K562 (cell line): Measurements from ENCODE around the gene OLFML2A. TPM values are rescaled to one million over a fixed set of nuclear protein-coding genes. Genes with fewer than 3 reads are reported as not detected.

Source experiments
- FOXA1 ChIP-seq: fragments of 450-650 bp; IDR thresholded peaks from 2 replicates; pipeline ENCODE4 v1.6.1; 2016; ENCODE audit warnings: mild to moderate bottlenecking, borderline replicate concordance
- HNRNPK ChIP-seq: fragments of 200-400 bp; formaldehyde crosslinking; IDR thresholded peaks from one replicate; pipeline ENCODE4 v1.6.1; 2018; ENCODE audit warnings: mild to moderate bottlenecking, low read depth, low read length; ENCODE audit not compliant: poor library complexity, severe bottlenecking
- KLF16 ChIP-seq: IDR thresholded peaks from 2 replicates; pipeline ENCODE4 v1.6.1; 2016; ENCODE audit warnings: antibody characterized with exemption
- MAFF ChIP-seq: IDR thresholded peaks from 2 replicates; pipeline ENCODE4 v1.6.1; 2012; ENCODE audit warnings: low read length, improper control_type of control experiment
- MCM7 ChIP-seq, 2 experiments: fragments of 450-650 bp; IDR thresholded peaks; 2 replicates each; pipeline ENCODE4 v1.6.1; 2016 to 2018
- RBM39 ChIP-seq: fragments of 200-400 bp; formaldehyde crosslinking; optimal IDR thresholded peaks from 2 replicates; pipeline ENCODE3; 2018; ENCODE audit warnings: low read depth, low read length
- TGIF2 ChIP-seq: sonication (generic); formaldehyde crosslinking; IDR thresholded peaks from 2 replicates; pipeline ENCODE4 v1.8.1; 2022; ENCODE audit warnings: mild to moderate bottlenecking, missing genetic modification reagents, moderate library complexity
- U2AF1 ChIP-seq: fragments of 200-400 bp; formaldehyde crosslinking; optimal IDR thresholded peaks from 2 replicates; pipeline ENCODE3; 2017; ENCODE audit warnings: mild to moderate bottlenecking, low read depth, low read length, moderate library complexity
- ZNF134 ChIP-seq: fragments of 250-450 bp; sonication (Bioruptor Pico); conservative IDR thresholded peaks from 2 replicates; pipeline ENCODE4 v1.4.0; 2020
- ZNF695 ChIP-seq: fragments of 450-650 bp; formaldehyde crosslinking; IDR thresholded peaks from 2 replicates; pipeline ENCODE4 v1.4.0; 2020; ENCODE audit warnings: mild to moderate bottlenecking, moderate library complexity
- polyA plus RNA-seq, 8 experiments: library from polyadenylated mRNA; depleted of rRNA in 4 of 8; stranded (reverse) in 5 of 8; unstranded in 3 of 8; fragments of >200 nt; fragmentation: Nextera tagmentation in 2 of 8; fragmentation: Illumina TruSeq in 1 of 8; extraction: Ambion mirVana in 2 of 8; extraction: Trizol in 1 of 8; gene quantifications; 2 replicates each; pipeline versions ENCODE4 v1.2.1 to v1.2.3, GENCODE V29; 2011 to 2014; ENCODE audit warnings: inconsistent platforms in 1 of 8, missing spikeins in 1 of 8
- total RNA-seq, 7 experiments: library from RNA; depleted of rRNA in 6 of 7; stranded (reverse); fragments of >200 nt in 6 of 7; fragmentation: Illumina TruSeq in 2 of 7; extraction: Trizol in 2 of 7; gene quantifications; 2 replicates each; pipeline versions ENCODE4 v1.2.1 to v1.2.3, GENCODE V29; 2011 to 2021; ENCODE audit warnings: low replicate concordance in 1 of 7
- TF ChIP-seq, protein P1 (sequence below), 2 experiments: fragments of 450-650 bp in 1 of 2; sonication (generic) in 1 of 2; formaldehyde crosslinking in 1 of 2; IDR thresholded peaks; 2 replicates each; pipeline versions ENCODE4 v1.7.1 to v1.9.0; 2016 to 2022; ENCODE audit warnings: inconsistent platforms in 1 of 2, mild to moderate bottlenecking in 1 of 2, missing genetic modification reagents in 1 of 2
- TF ChIP-seq, protein P2 (sequence below): fragments of 450-650 bp; formaldehyde crosslinking; IDR thresholded peaks from 2 replicates; pipeline ENCODE4 v1.4.0; 2022; ENCODE audit warnings: missing genetic modification characterization
- TF ChIP-seq, protein P3 (sequence below): sonication (generic); formaldehyde crosslinking; IDR thresholded peaks from 2 replicates; pipeline ENCODE4 v1.8.0; 2022; ENCODE audit warnings: missing genetic modification reagents, mild to moderate bottlenecking, moderate library complexity, borderline replicate concordance
- TF ChIP-seq, protein P4 (sequence below): sonication (generic); formaldehyde crosslinking; IDR thresholded peaks from 2 replicates; pipeline ENCODE4 v1.5.0; 2020; ENCODE audit warnings: missing genetic modification reagents

The OLFML2A gene
- total and polyA plus RNA-seq, 9 of the 15 experiments (the other 6 are each of a cell fraction or from before 2014, with no cell fraction given): 0.16 TPM; not detected in 8

DNA sequence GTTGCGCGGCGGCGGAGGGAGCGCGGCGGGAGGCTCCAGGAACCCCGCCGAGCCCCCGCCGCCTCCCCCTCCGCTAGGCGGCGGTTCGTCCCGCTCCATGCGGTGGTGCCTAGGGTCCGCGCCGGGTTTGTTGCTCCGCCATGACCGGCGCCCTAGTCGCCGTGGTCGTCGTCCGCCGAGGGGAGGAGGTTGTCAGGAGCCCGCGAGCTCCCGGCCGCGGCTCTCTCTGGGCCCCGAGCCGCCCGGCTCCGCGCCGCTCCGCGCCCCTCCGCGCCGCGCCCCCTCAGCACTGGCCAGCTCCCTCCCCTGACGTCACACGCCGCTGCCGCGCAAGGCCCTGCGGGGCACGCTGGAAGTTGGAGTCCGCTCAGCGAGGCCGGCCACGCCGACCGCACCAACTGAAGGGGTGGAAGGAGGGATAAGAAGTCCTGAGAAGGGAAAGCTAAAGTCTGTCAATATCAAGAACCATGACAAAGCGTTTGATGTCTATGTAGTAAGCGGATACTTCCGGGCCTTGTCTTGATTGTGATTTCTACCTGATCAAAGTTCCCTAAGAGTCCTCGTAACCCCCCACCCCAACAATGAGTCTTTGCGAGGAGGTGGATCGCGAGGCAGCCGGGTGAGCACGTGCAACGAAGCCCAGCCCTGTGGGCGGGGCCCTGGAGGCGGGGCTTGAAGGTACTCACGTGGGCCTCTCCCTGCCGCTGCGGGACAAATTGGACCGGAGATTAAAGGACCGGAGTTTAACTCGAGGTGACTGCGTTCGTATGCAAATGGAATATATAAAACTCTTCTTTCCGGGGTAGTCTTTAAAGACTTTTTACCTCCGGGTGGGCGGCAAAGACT is 5.7 kb upstream of the OLFML2A start, which contains the start of gene NR6A1 (continued):
- TF ChIP-seq, protein P1, sequence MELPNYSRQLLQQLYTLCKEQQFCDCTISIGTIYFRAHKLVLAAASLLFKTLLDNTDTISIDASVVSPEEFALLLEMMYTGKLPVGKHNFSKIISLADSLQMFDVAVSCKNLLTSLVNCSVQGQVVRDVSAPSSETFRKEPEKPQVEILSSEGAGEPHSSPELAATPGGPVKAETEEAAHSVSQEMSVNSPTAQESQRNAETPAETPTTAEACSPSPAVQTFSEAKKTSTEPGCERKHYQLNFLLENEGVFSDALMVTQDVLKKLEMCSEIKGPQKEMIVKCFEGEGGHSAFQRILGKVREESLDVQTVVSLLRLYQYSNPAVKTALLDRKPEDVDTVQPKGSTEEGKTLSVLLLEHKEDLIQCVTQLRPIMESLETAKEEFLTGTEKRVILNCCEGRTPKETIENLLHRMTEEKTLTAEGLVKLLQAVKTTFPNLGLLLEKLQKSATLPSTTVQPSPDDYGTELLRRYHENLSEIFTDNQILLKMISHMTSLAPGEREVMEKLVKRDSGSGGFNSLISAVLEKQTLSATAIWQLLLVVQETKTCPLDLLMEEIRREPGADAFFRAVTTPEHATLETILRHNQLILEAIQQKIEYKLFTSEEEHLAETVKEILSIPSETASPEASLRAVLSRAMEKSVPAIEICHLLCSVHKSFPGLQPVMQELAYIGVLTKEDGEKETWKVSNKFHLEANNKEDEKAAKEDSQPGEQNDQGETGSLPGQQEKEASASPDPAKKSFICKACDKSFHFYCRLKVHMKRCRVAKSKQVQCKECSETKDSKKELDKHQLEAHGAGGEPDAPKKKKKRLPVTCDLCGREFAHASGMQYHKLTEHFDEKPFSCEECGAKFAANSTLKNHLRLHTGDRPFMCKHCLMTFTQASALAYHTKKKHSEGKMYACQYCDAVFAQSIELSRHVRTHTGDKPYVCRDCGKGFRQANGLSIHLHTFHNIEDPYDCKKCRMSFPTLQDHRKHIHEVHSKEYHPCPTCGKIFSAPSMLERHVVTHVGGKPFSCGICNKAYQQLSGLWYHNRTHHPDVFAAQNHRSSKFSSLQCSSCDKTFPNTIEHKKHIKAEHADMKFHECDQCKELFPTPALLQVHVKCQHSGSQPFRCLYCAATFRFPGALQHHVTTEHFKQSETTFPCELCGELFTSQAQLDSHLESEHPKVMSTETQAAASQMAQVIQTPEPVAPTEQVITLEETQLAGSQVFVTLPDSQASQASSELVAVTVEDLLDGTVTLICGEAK (IDR thresholded peaks at IDR 0.05): peak; percentile 66; the same call in 1 of the 2 replicates
- TF ChIP-seq, protein P1 (CRISPR knock-in tag; IDR thresholded peaks at IDR 0.05): no peak
- TF ChIP-seq, protein P2, sequence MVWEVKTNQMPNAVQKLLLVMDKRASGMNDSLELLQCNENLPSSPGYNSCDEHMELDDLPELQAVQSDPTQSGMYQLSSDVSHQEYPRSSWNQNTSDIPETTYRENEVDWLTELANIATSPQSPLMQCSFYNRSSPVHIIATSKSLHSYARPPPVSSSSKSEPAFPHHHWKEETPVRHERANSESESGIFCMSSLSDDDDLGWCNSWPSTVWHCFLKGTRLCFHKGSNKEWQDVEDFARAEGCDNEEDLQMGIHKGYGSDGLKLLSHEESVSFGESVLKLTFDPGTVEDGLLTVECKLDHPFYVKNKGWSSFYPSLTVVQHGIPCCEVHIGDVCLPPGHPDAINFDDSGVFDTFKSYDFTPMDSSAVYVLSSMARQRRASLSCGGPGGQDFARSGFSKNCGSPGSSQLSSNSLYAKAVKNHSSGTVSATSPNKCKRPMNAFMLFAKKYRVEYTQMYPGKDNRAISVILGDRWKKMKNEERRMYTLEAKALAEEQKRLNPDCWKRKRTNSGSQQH: 0 out of 2 replicates have a peak, but pooled peaks have one; percentile 21
- TF ChIP-seq ZNF134 (no peak), FOXA1 (no peak), RBM39 (no peak), TGIF2 (peak; percentile 64; the same call in 1 of the 2 replicates), U2AF1 (peak; percentile 26), KLF16 (no peak), ZNF695 (CRISPR knock-in tag) (no peak), HNRNPK (peak; percentile 37), MCM7 (IDR thresholded peaks at IDR 0.05) (no peak), MAFF (peak; percentile 80)
- TF ChIP-seq, protein P3, sequence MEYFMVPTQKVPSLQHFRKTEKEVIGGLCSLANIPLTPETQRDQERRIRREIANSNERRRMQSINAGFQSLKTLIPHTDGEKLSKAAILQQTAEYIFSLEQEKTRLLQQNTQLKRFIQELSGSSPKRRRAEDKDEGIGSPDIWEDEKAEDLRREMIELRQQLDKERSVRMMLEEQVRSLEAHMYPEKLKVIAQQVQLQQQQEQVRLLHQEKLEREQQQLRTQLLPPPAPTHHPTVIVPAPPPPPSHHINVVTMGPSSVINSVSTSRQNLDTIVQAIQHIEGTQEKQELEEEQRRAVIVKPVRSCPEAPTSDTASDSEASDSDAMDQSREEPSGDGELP (CRISPR knock-in tag): peak; percentile 67; the same call in 1 of the 2 replicates
- TF ChIP-seq, protein P4, sequence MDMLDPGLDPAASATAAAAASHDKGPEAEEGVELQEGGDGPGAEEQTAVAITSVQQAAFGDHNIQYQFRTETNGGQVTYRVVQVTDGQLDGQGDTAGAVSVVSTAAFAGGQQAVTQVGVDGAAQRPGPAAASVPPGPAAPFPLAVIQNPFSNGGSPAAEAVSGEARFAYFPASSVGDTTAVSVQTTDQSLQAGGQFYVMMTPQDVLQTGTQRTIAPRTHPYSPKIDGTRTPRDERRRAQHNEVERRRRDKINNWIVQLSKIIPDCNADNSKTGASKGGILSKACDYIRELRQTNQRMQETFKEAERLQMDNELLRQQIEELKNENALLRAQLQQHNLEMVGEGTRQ (CRISPR knock-in tag): peak; percentile 89
